HCT116 (cell line): ENCODE measurements around the gene HCRTR1. TPM values are rescaled to one million over a fixed set of nuclear protein-coding genes. Genes with fewer than 3 reads are reported as not detected.

Source experiments
- ATAC-seq: fragments of 200-7000 bp; cut with Tn5 transposase; 2 replicates; pipeline ENCODE4 v1.9.1; 2020; ENCODE audit warnings: mild to moderate bottlenecking, moderate library complexity
- BruUV-seq: library from RNA; stranded (reverse); fragments of 400-500 nt; replicated peaks from 2 replicates; lab custom pipeline; 2021; lab: Mats Ljungman, UMichigan
- CTCF ChIA-PET: fragments of 300-600 bp; sonication (Branson Sonifier 250); formaldehyde crosslinking; loops from one replicate; lab custom pipeline; 2021; ENCODE audit warnings: antibody characterized with exemption; lab: Charles Lee
- POLR2A ChIA-PET: fragments of 300-600, 350-600 bp; sonication (Branson Sonifier 250); formaldehyde crosslinking; loops from one replicate; lab custom pipeline; 2021; ENCODE audit warnings: antibody characterized with exemption; lab: Charles Lee
- RAD21 ChIA-PET, 2 experiments: fragments of 300-600 bp; sonication (Branson Sonifier 250); formaldehyde crosslinking; loops; one replicate each; lab custom pipeline; 2023; ENCODE audit warnings: low total read pairs in 2 of 2; ENCODE audit not compliant: uncharacterized antibody in 2 of 2, unreplicated experiment in 2 of 2, low non-redundant PET in 1 of 2; lab: Charles Lee
- DNase-seq: peaks from one replicate; pipeline ENCODE4 v3.0.0-alpha.2; 2010; ENCODE audit warnings: low read depth, low spot score
- H2AFZ ChIP-seq: fragments of 200-600 bp; shearing (Covaris generic), sonication (generic); 2 replicates; pipeline ENCODE4 v1.6.1; 2017; ENCODE audit warnings: low read depth, mixed run types, mixed read lengths, antibody characterized with exemption, low read length; ENCODE audit not compliant: poor library complexity, severe bottlenecking
- H3K27ac ChIP-seq: 2 replicates; pipeline ENCODE4 v1.5.1; 2012; ENCODE audit warnings: low read depth, low read length
- H3K27me3 ChIP-seq: fragments of 200-600 bp; sonication (generic); 2 replicates; pipeline ENCODE4 v1.6.1; 2016; ENCODE audit warnings: mixed run types, low read length, mixed read lengths; ENCODE audit not compliant: insufficient read depth
- H3K36me3 ChIP-seq, 2 experiments: fragments of 200-500 bp in 1 of 2; fragments of 200-600 bp in 1 of 2; sonication (Bioruptor generic) in 1 of 2; sonication (generic) in 1 of 2; 2 replicates each; pipeline versions ENCODE4 v1.5.1 to v1.6.1; 2014 to 2016; ENCODE audit warnings: low read length in 2 of 2, inconsistent platforms in 1 of 2, mixed read lengths in 1 of 2, mixed run types in 1 of 2; ENCODE audit not compliant: insufficient read depth in 2 of 2, control insufficient read depth in 1 of 2
- H3K4me1 ChIP-seq, 2 experiments: fragments of 200-600 bp in 1 of 2; sonication (generic) in 1 of 2; 2 replicates each; pipeline versions ENCODE4 v1.5.1 to v1.6.1; 2012 to 2017; ENCODE audit warnings: low read length in 2 of 2, inconsistent platforms in 1 of 2, mild to moderate bottlenecking in 1 of 2, mixed read lengths in 1 of 2, mixed run types in 1 of 2, moderate library complexity in 1 of 2; ENCODE audit not compliant: insufficient read depth in 2 of 2, control insufficient read depth in 1 of 2
- H3K4me2 ChIP-seq: fragments of 200-600 bp; sonication (generic); 2 replicates; pipeline ENCODE4 v1.6.1; 2017; ENCODE audit warnings: mixed run types, low read length, mixed read lengths
- H3K4me3 ChIP-seq, 2 experiments: fragments of 200-600 bp in 1 of 2; sonication (generic) in 1 of 2; replicated peaks in 1 of 2; 2 replicates each; pipeline ENCODE4 v1.5.1; 2011 to 2016; ENCODE audit warnings: low read length in 2 of 2, control low read depth in 1 of 2, low read depth in 1 of 2, mild to moderate bottlenecking in 1 of 2, mixed read lengths in 1 of 2, mixed run types in 1 of 2
- H3K79me2 ChIP-seq: fragments of 200-600 bp; sonication (generic); 2 replicates; pipeline ENCODE4 v1.6.1; 2017; ENCODE audit warnings: mild to moderate bottlenecking, mixed run types, low read length, moderate library complexity, mixed read lengths; ENCODE audit not compliant: insufficient read depth
- H3K9ac ChIP-seq: fragments of 200-600 bp; sonication (generic); 2 replicates; pipeline ENCODE4 v1.6.1; 2016; ENCODE audit warnings: low read length, mixed read lengths
- H3K9me2 ChIP-seq: fragments of 200-600 bp; sonication (generic), shearing (Covaris generic); 2 replicates; pipeline ENCODE4 v1.6.1; 2017; ENCODE audit warnings: mixed run types, mild to moderate bottlenecking, moderate library complexity; ENCODE audit not compliant: insufficient read depth
- H3K9me3 ChIP-seq, 2 experiments: fragments of 200-500 bp in 1 of 2; fragments of 200-600 bp in 1 of 2; sonication (Bioruptor generic) in 1 of 2; sonication (generic) in 1 of 2; 2 replicates each; pipeline ENCODE4 v1.6.1; 2014 to 2017; ENCODE audit warnings: low read length in 2 of 2, mixed read lengths in 2 of 2, inconsistent platforms in 1 of 2, low read depth in 1 of 2, mild to moderate bottlenecking in 1 of 2, mixed run types in 1 of 2, moderate library complexity in 1 of 2; ENCODE audit not compliant: control insufficient read depth in 1 of 2, insufficient read depth in 1 of 2
- H4K20me1 ChIP-seq: fragments of 200-600 bp; sonication (generic), shearing (Covaris generic); 2 replicates; pipeline ENCODE4 v1.6.1; 2017; ENCODE audit warnings: mixed run types, mild to moderate bottlenecking, moderate library complexity; ENCODE audit not compliant: insufficient read depth
- ATF3 ChIP-seq: IDR thresholded peaks from 2 replicates; pipeline ENCODE4 v1.6.1; 2012
- CBX3 ChIP-seq: IDR thresholded peaks from 2 replicates; pipeline ENCODE4 v1.6.1; 2012; ENCODE audit warnings: low read depth
- JUND ChIP-seq: IDR thresholded peaks from 2 replicates; pipeline ENCODE4 v1.6.1; 2012
- POLR2AphosphoS5 ChIP-seq: IDR thresholded peaks from 2 replicates; pipeline ENCODE4 v1.6.1; 2011; ENCODE audit warnings: mild to moderate bottlenecking, low read depth, low read length, moderate library complexity
- REST ChIP-seq: IDR thresholded peaks from 2 replicates; pipeline ENCODE4 v1.6.1; 2012; ENCODE audit warnings: low read depth
- TCF7L2 ChIP-seq: IDR thresholded peaks from 2 replicates; pipeline ENCODE4 v1.7.0; 2011; ENCODE audit warnings: borderline replicate concordance, inconsistent platforms; ENCODE audit not compliant: insufficient read depth, insufficient read length; ENCODE audit errors: extremely low read depth
- ZBTB33 ChIP-seq: IDR thresholded peaks from 2 replicates; pipeline ENCODE4 v1.6.1; 2011; ENCODE audit warnings: mild to moderate bottlenecking, low read length, moderate library complexity; ENCODE audit not compliant: insufficient replicate concordance; ENCODE audit errors: extremely low read depth
- ZFX ChIP-seq: fragments of 450-650 bp; IDR thresholded peaks from 2 replicates; pipeline ENCODE4 v1.6.1; 2017
- ZNF274 ChIP-seq: fragments of 200-500 bp; sonication (Bioruptor generic); IDR thresholded peaks from 2 replicates; pipeline ENCODE4 v1.6.1; 2014; ENCODE audit warnings: mild to moderate bottlenecking, low read depth, low read length, inconsistent platforms
- intact Hi-C: fragments of 100-400 bp; cut with micrococcal nuclease; formaldehyde crosslinking; loops from 2 replicates; pipeline ENCODE4 v1.10.0; 2022
- total RNA-seq: library from RNA; stranded (reverse); gene quantifications from one replicate; pipeline ENCODE4 v1.2.1, GENCODE V29; 2021; ENCODE audit not compliant: unreplicated experiment

Gene HCRTR1
- total RNA-seq, 1 experiment from 2014 or later: not detected

GRCh38 chr1:31668303-31668883 is 50.9 kb downstream of the HCRTR1 start:
- Histone ChIP-seq H3K27ac (no peak overlapping the region), H4K20me1 (no peaks in the 10 kb centered on the region), H3K79me2 (no peaks in the 10 kb centered on the region), H3K4me3 (no peak overlapping the region), H3K27me3 (no peaks in the 10 kb centered on the region), H3K4me2 (no peak overlapping the region), H2AFZ (no peak overlapping the region), H3K9me3 (no peaks in the 10 kb centered on the region), H3K9ac (no peak overlapping the region), H3K4me1 (peaks cover 23 to 29% of the 10 kb centered on the region in 2 experiments), H3K36me3 (no peaks in the 10 kb centered on the region), H3K9me2 (no peaks in the 10 kb centered on the region)
- CTCF ChIA-PET: interaction anchor here (1.7 kb wide), 1 partner anchor 120 kb away, joined by 5 read pairs; no protein-coding TSS in a partner anchor
- DNase-seq (no peak), ATAC-seq (no peak)
- intact Hi-C loops: loop anchor here (10.0 kb wide), 1 partner anchor 296 kb away; no protein-coding TSS in a partner anchor
- RAD21 ChIA-PET: interaction anchor here in 1 of 2 experiments (0.8 kb wide), 1 partner anchor 121 kb away, joined by 5 read pairs; no protein-coding TSS in a partner anchor
- no TSS peak for BruUV-seq
- POLR2A ChIA-PET: no interaction called here
- no peak for TF ChIP-seq JUND
- no peak for TF ChIP-seq TCF7L2
- no peak for TF ChIP-seq CBX3
- no peak for TF ChIP-seq ATF3
- no peak for TF ChIP-seq ZFX
- TF ChIP-seq POLR2AphosphoS5: no peak
- TF ChIP-seq ZBTB33: no peak
- no peak for TF ChIP-seq ZNF274
- TF ChIP-seq REST: no peak
